PC-9 (cell line): ENCODE data around the gene EIF5B. TPM values are rescaled to one million over a fixed set of nuclear protein-coding genes. Genes with fewer than 3 reads are reported as not detected.

Experiments
- BruUV-seq: library from RNA; stranded (reverse); fragments of 400-500 nt; replicated peaks from 2 replicates; lab custom pipeline; 2021; lab: Mats Ljungman, UMichigan
- CTCF ChIA-PET: fragments of 300-600 bp; sonication (Branson Sonifier 250); formaldehyde crosslinking; loops from one replicate; lab custom pipeline; 2022; ENCODE audit warnings: antibody characterized with exemption; lab: Charles Lee
- POLR2A ChIA-PET: fragments of 300-600 bp; sonication (Branson Sonifier 250); formaldehyde crosslinking; loops from one replicate; lab custom pipeline; 2022; ENCODE audit warnings: antibody characterized with exemption; ENCODE audit not compliant: unreplicated experiment; lab: Charles Lee
- DNase-seq, 2 experiments: peaks; one replicate each; pipeline versions ENCODE4 v3.0.0 to v3.0.0-alpha.2; 2015 to 2022; ENCODE audit warnings: mixed read lengths in 1 of 2
- H2AFZ ChIP-seq: fragments of 200-600 bp; sonication (generic); 2 replicates; pipeline ENCODE4 v1.8.1; 2017; ENCODE audit warnings: antibody characterized with exemption
- H3F3A ChIP-seq: fragments of 200-600 bp; sonication (generic); 2 replicates; pipeline ENCODE4 v1.8.1; 2017; ENCODE audit warnings: antibody characterized with exemption, mild to moderate bottlenecking, low read depth; ENCODE audit not compliant: insufficient read depth
- H3K27ac ChIP-seq: fragments of 200-600 bp; sonication (generic); 2 replicates; pipeline ENCODE4 v1.6.1; 2016; ENCODE audit warnings: mixed run types
- H3K27me3 ChIP-seq: fragments of 200-600 bp; sonication (generic); 2 replicates; pipeline ENCODE4 v1.6.1; 2016; ENCODE audit warnings: low read depth, mixed run types; ENCODE audit not compliant: insufficient read depth
- H3K36me3 ChIP-seq: fragments of 200-600 bp; sonication (generic); 2 replicates; pipeline ENCODE4 v1.6.1; 2016; ENCODE audit warnings: low read depth, mixed run types
- H3K4me1 ChIP-seq: fragments of 200-600 bp; sonication (generic); replicated peaks from 2 replicates; pipeline ENCODE4 v1.6.1; 2016; ENCODE audit warnings: mixed run types; ENCODE audit not compliant: insufficient read depth
- H3K4me2 ChIP-seq: fragments of 200-600 bp; sonication (generic); 2 replicates; pipeline ENCODE4 v1.6.1; 2017; ENCODE audit warnings: mixed run types
- H3K4me3 ChIP-seq: fragments of 200-600 bp; sonication (generic); 2 replicates; pipeline ENCODE4 v1.6.1; 2016; ENCODE audit warnings: mixed run types
- H3K79me2 ChIP-seq: fragments of 200-600 bp; sonication (generic); 2 replicates; pipeline ENCODE4 v1.6.1; 2017; ENCODE audit warnings: low read depth, mixed run types
- H3K9me2 ChIP-seq: fragments of 200-600 bp; sonication (generic); 2 replicates; pipeline ENCODE4 v1.8.1; 2017; ENCODE audit warnings: mild to moderate bottlenecking; ENCODE audit not compliant: insufficient read depth
- H3K9me3 ChIP-seq: fragments of 200-600 bp; sonication (generic); 2 replicates; pipeline ENCODE4 v1.8.1; 2016; ENCODE audit warnings: low read depth; ENCODE audit not compliant: insufficient read depth
- H4K20me1 ChIP-seq: fragments of 200-600 bp; sonication (generic); 2 replicates; pipeline ENCODE4 v1.8.1; 2017; ENCODE audit not compliant: insufficient read depth
- EZH2 ChIP-seq: fragments of 200-600 bp; sonication (generic); IDR thresholded peaks from 2 replicates; pipeline ENCODE4 v1.8.0; 2017; ENCODE audit warnings: antibody characterized with exemption, low read depth
- intact Hi-C: fragments of 100-400 bp; cut with micrococcal nuclease; formaldehyde crosslinking; loops from one replicate; pipeline ENCODE4 v1.10.0; 2022; ENCODE audit not compliant: unreplicated experiment
- total RNA-seq: library from RNA; stranded (reverse); gene quantifications from 2 replicates; pipeline ENCODE4 v1.2.3, GENCODE V29; 2021
- TF ChIP-seq, protein P1 (sequence below): fragments of 200-600 bp; sonication (generic); conservative IDR thresholded peaks from 2 replicates; pipeline ENCODE4 v1.6.1; 2017; ENCODE audit warnings: mixed run types, antibody characterized with exemption, mild to moderate bottlenecking, moderate library complexity

EIF5B gene
- total RNA-seq, 1 experiment from 2014 or later, result 56.7 TPM

DNA sequence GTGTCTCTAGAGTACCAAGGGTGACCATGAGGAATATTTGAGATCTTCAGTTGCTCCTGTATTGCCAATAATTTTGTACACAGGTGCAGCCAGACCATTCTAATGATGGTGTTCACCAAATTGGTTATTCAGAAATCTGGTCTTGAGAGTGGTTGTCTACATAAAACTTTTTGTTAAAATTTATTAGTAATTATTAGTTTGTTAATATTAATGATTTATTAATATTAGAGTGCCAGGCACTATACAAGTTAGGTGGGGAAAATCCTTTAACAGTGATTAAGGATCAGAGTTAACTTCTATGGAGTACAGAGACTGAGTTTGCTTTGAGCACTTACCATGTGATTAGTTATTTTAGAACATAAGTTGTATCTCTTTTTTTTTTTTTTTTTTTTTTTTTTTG lies 9.0 kb downstream of the EIF5B start:
- Histone ChIP-seq H3K4me2 (no peak overlapping the region), H3K9me2 (no peaks in the 10 kb centered on the region), H2AFZ (no peak overlapping the region), H3K4me3 (no peak overlapping the region), H3K36me3 (no peaks in the 10 kb centered on the region), H3K4me1 (no peaks in the 10 kb centered on the region), H3K79me2 (peaks cover 100% of the 10 kb centered on the region), H3K27me3 (no peaks in the 10 kb centered on the region), H3F3A (peaks cover 15% of the 10 kb centered on the region; the same call in 1 of the 2 replicates), H3K27ac (no peak overlapping the region), H3K9me3 (no peaks in the 10 kb centered on the region), H4K20me1 (peaks cover 80% of the 10 kb centered on the region)
- ChIA-PET CTCF (no interaction called here), POLR2A (no interaction called here)
- TF ChIP-seq EZH2, result no peak
- TF ChIP-seq, protein P1, sequence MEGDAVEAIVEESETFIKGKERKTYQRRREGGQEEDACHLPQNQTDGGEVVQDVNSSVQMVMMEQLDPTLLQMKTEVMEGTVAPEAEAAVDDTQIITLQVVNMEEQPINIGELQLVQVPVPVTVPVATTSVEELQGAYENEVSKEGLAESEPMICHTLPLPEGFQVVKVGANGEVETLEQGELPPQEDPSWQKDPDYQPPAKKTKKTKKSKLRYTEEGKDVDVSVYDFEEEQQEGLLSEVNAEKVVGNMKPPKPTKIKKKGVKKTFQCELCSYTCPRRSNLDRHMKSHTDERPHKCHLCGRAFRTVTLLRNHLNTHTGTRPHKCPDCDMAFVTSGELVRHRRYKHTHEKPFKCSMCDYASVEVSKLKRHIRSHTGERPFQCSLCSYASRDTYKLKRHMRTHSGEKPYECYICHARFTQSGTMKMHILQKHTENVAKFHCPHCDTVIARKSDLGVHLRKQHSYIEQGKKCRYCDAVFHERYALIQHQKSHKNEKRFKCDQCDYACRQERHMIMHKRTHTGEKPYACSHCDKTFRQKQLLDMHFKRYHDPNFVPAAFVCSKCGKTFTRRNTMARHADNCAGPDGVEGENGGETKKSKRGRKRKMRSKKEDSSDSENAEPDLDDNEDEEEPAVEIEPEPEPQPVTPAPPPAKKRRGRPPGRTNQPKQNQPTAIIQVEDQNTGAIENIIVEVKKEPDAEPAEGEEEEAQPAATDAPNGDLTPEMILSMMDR, result no peak
- intact Hi-C loops, result no loop called here
- DNase-seq, result no peak
- BruUV-seq, result no TSS peak

DNA sequence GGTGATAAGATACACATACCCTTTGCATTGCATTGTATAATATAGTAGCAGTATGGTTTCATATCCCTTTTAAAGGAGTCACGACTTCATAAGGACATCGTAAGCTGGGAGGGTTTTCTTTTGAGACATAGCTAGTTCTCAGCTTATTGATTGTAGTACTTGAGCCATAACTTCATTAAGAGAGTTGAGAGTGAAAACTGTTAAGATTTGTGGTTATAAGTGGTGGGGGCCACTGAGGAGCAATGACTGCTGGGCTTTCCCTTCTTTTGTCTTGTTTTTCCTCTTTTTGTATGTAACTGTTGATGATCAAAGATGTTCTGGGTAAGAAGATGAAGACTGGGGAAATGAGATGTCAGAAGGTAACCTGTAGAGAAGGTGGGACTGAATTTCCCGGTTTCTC lies 11.0 kb downstream of the EIF5B start:
- Histone ChIP-seq H3K4me3 (no peak overlapping the region), H3F3A (peaks cover 15% of the 10 kb centered on the region; the same call in 1 of the 2 replicates), H3K9me2 (no peaks in the 10 kb centered on the region), H2AFZ (no peak overlapping the region), H3K9me3 (no peaks in the 10 kb centered on the region), H4K20me1 (peaks cover 86% of the 10 kb centered on the region), H3K79me2 (peaks cover 98% of the 10 kb centered on the region), H3K27ac (no peak overlapping the region), H3K36me3 (no peaks in the 10 kb centered on the region), H3K4me2 (no peak overlapping the region), H3K4me1 (no peaks in the 10 kb centered on the region), H3K27me3 (no peaks in the 10 kb centered on the region)
- DNase-seq, result no peak
- BruUV-seq, result no TSS peak
- TF ChIP-seq, protein P1, result no peak
- TF ChIP-seq EZH2, result no peak
- ChIA-PET CTCF (no interaction called here), POLR2A (no interaction called here)
- intact Hi-C loops, result no loop called here

DNA sequence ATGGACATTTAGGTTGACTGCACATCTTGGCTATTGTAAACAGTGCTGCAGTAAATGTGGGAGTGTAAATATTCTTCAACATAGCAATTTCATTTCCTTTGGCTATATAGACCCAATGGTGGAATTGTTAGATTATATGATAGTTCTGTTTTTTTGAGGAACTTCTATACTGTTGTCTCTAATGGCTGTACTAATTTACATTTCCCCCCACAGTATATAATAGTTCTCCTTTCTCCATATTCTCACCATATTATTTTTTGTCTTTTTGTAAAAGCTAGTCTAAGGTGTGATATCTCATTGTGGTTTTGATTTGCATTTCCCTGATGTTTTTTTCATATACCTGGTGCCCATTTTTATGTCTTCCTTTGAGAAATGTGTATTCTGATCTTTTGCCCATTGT lies 13.0 kb downstream of the EIF5B start:
- TF ChIP-seq, protein P1, result no peak
- TF ChIP-seq EZH2, result no peak
- no peak for DNase-seq
- ChIA-PET POLR2A (no interaction called here), CTCF (no interaction called here)
- Histone ChIP-seq H3K79me2 (peaks cover 98% of the 10 kb centered on the region), H3K27me3 (no peaks in the 10 kb centered on the region), H4K20me1 (peaks cover 86% of the 10 kb centered on the region), H3K27ac (no peak overlapping the region), H2AFZ (no peak overlapping the region), H3K4me1 (no peaks in the 10 kb centered on the region), H3K36me3 (no peaks in the 10 kb centered on the region), H3F3A (peaks cover 15% of the 10 kb centered on the region), H3K9me3 (no peaks in the 10 kb centered on the region), H3K4me3 (no peak overlapping the region), H3K4me2 (no peak overlapping the region), H3K9me2 (no peaks in the 10 kb centered on the region; the same call in 1 of the 2 replicates)
- intact Hi-C loops, result no loop called here
- no TSS peak for BruUV-seq
